Spleen (tissue), 11 donors: ENCODE data around the gene CUX1. TPM values are rescaled to one million over a fixed set of nuclear protein-coding genes. Genes with fewer than 3 reads are reported as not detected.

Experiments used
- DNase-seq: peaks from one replicate; pipeline ENCODE4 v3.0.0-alpha.2; 2020
- H3K27ac ChIP-seq, 8 donors: fragments of 200-600 bp; sonication (generic) in 7 of 8; 1 replicate in 4 of 8; 2 replicates in 4 of 8; pipeline versions ENCODE4 v1.5.0 to v1.8.0; 2016 to 2021; ENCODE audit warnings: inconsistent platforms in 4 of 8, mild to moderate bottlenecking in 4 of 8, moderate library complexity in 1 of 8
- H3K27me3 ChIP-seq, 7 donors: fragments of 200-600 bp; sonication (generic) in 6 of 7; replicated peaks in 1 of 7; 1 replicate in 4 of 7; 2 replicates in 3 of 7; pipeline versions ENCODE4 v1.5.0 to v1.8.0; 2016 to 2021; ENCODE audit warnings: inconsistent platforms in 3 of 7, mild to moderate bottlenecking in 1 of 7
- H3K36me3 ChIP-seq, 6 donors: fragments of 200-600 bp; sonication (generic) in 5 of 6; 1 replicate in 4 of 6; 2 replicates in 2 of 6; pipeline versions ENCODE4 v1.5.0 to v1.8.0; 2016 to 2021; ENCODE audit warnings: inconsistent platforms in 2 of 6
- H3K4me1 ChIP-seq, 6 donors: fragments of 200-600 bp; sonication (generic) in 5 of 6; 1 replicate in 3 of 6; 2 replicates in 3 of 6; pipeline versions ENCODE4 v1.5.0 to v1.8.0; 2016 to 2021; ENCODE audit warnings: inconsistent platforms in 3 of 6
- H3K4me3 ChIP-seq, 8 donors: fragments of 200-600 bp; sonication (generic) in 7 of 8; 1 replicate in 4 of 8; 2 replicates in 4 of 8; pipeline versions ENCODE4 v1.5.0 to v1.8.0; 2016 to 2021; ENCODE audit warnings: inconsistent platforms in 4 of 8, mild to moderate bottlenecking in 4 of 8, moderate library complexity in 2 of 8
- H3K9me3 ChIP-seq, 8 donors: fragments of 200-600 bp; sonication (generic) in 7 of 8; 1 replicate in 4 of 8; 2 replicates in 4 of 8; pipeline versions ENCODE4 v1.5.0 to v1.8.0; 2016 to 2021; ENCODE audit warnings: inconsistent platforms in 4 of 8
- CTCF ChIP-seq, 11 experiments: fragments of 200-600 bp in 7 of 11; fragments of 450-650 bp in 4 of 11; sonication (generic) in 4 of 11; IDR thresholded peaks in 8 of 11; conservative IDR thresholded peaks in 3 of 11; 1 replicate in 7 of 11; 2 replicates in 4 of 11; pipeline versions ENCODE4 v1.4.0 to v1.8.0; 2016 to 2021; ENCODE audit warnings: antibody characterized with exemption in 11 of 11, inconsistent platforms in 4 of 11, mild to moderate bottlenecking in 1 of 11
- POLR2A ChIP-seq, 3 donors: fragments of 450-650 bp; IDR thresholded peaks; one replicate each; pipeline ENCODE4 v1.5.1; 2017; ENCODE audit warnings: antibody characterized with exemption in 3 of 3, mild to moderate bottlenecking in 1 of 3
- POLR2AphosphoS5 ChIP-seq, 3 donors: sonication (generic); formaldehyde crosslinking; IDR thresholded peaks; one replicate each; pipeline ENCODE4 v1.5.1; 2017; ENCODE audit warnings: antibody characterized with exemption in 3 of 3
- WGBS, 5 donors: extraction: QIAGEN DNeasy Blood & Tissue Kit in 3 of 5; methylation state at CpG; one replicate each; pipeline versions ENCODE4 v1.1.5 to v1.1.7; 2013 to 2018; 5-methylcytosine and 5-hydroxymethylcytosine counted together
- intact Hi-C: fragments of 100-400 bp; cut with DNase I; formaldehyde crosslinking; loops from one replicate; pipeline ENCODE4 v1.15.0; 2023; ENCODE audit warnings: low total_unique reads
- polyA plus RNA-seq, 3 donors: library from polyadenylated mRNA; stranded (reverse); fragments of 200-250 nt; gene quantifications; one replicate each; pipeline ENCODE4 v1.2.1, GENCODE V29; 2013
- total RNA-seq, 7 donors: library from RNA; depleted of rRNA in 3 of 7; stranded (reverse); fragments of >200 nt in 3 of 7; fragmentation: NEBNext Ultra II Directional in 4 of 7; extraction: Animal tissue kit (Norgen Biotek cat#: 25700) in 4 of 7; gene quantifications; one replicate each; pipeline versions ENCODE4 v1.1.0 to v1.2.1, GENCODE V29; 2016 to 2021
- donor health status: healthy with polysubstance abuse.
- donor health status: DM: no; HTN: no; CAD: no; lungs with moderate emphysema.
- donor health status: DM: no; HTN: no; CAD: no.
- donor health status: Bipolar disorder and iron deficiency.
- donor health status: healthy.
- donor health status: DM: no; HTN: no; CAD: no.
- donor health status: DM: yes; HTN: yes; CAD: no.

The CUX1 gene
- total and polyA plus RNA-seq, 10 donors: 9.1 to 95.8 (median 61.9) TPM

- Histone ChIP-seq H3K36me3 (peaks cover 0 to 56% (median 4%) of the 10 kb centered on the region in 6 donors), H3K4me3 (peak overlapping the region in 4 of 8 donors; percentile 19 to 61 (median 30)), H3K27me3 (no peaks in the 10 kb centered on the region), H3K4me1 (peaks cover 24 to 92% (median 60%) of the 10 kb centered on the region in 6 donors), H3K27ac (peak overlapping the region in 7 of 8 donors; percentile 36 to 88 (median 80)), H3K9me3 (no peaks in the 10 kb centered on the region)
- intact Hi-C loops: no loop called here
- TF ChIP-seq CTCF (IDR thresholded peaks at IDR 0.05 in 8 of 11, conservative IDR thresholded peaks at IDR 0.05 in 3 of 11) (no peak), POLR2AphosphoS5 (IDR thresholded peaks at IDR 0.05) (peak; percentile 85 to 92 (median 86))
- WGBS, 5 donors: 23 to 36% (median 30%) methylated on average over 16 to 17 of the region's 17 CpGs
- peak; percentile 95 for DNase-seq
These were observed 489.7 kb downstream of the CUX1 start for GRCh38 chr7:102306916-102307677.

- no peaks in the 10 kb centered on the region for H3K27me3 ChIP-seq
- TF ChIP-seq POLR2AphosphoS5 (IDR thresholded peaks at IDR 0.05): no peak
- TF ChIP-seq POLR2A (IDR thresholded peaks at IDR 0.05): no peak
- no peak for TF ChIP-seq CTCF (IDR thresholded peaks at IDR 0.05 in 8 of 11, conservative IDR thresholded peaks at IDR 0.05 in 3 of 11)
- intact Hi-C loops: no loop called here
- WGBS, 5 donors: 93 to 97% (median 94%) methylated on average over 9 of the region's 9 CpGs
- no peak overlapping the region for H3K27ac ChIP-seq
- H3K36me3 ChIP-seq: peaks cover 0 to 72% (median 14%) of the 10 kb centered on the region in 6 donors
- H3K9me3 ChIP-seq: no peaks in the 10 kb centered on the region
- peaks cover 10 to 67% (median 36%) of the 10 kb centered on the region in 6 donors for H3K4me1 ChIP-seq
- H3K4me3 ChIP-seq: no peak overlapping the region
- DNase-seq: no peak
These were observed 493.0 kb downstream of the CUX1 start for GRCh38 chr7:102310414-102310815.

- Histone ChIP-seq H3K36me3 (peaks cover 0 to 91% (median 19%) of the 10 kb centered on the region in 6 donors), H3K27ac (peak overlapping the region in 2 of 8 donors; percentile 1 to 24), H3K27me3 (no peaks in the 10 kb centered on the region), H3K9me3 (no peaks in the 10 kb centered on the region), H3K4me3 (no peak overlapping the region), H3K4me1 (peaks cover 0 to 48% (median 18%) of the 10 kb centered on the region in 6 donors)
- intact Hi-C loops: no loop called here
- TF ChIP-seq POLR2AphosphoS5 (IDR thresholded peaks at IDR 0.05): no peak
- TF ChIP-seq POLR2A (IDR thresholded peaks at IDR 0.05): no peak
- TF ChIP-seq CTCF (IDR thresholded peaks at IDR 0.05 in 8 of 11, conservative IDR thresholded peaks at IDR 0.05 in 3 of 11): no peak
- DNase-seq: no peak
- WGBS, 5 donors: 71 to 82% (median 75%) methylated on average over 2 of the region's 2 CpGs
These were observed 494.9 kb downstream of the CUX1 start for GRCh38 chr7:102312317-102312716.

- Histone ChIP-seq H3K4me3 (no peak overlapping the region), H3K27ac (no peak overlapping the region), H3K27me3 (no peaks in the 10 kb centered on the region), H3K4me1 (peaks cover 0 to 31% (median 6%) of the 10 kb centered on the region in 6 donors), H3K36me3 (peaks cover 0 to 95% (median 19%) of the 10 kb centered on the region in 6 donors), H3K9me3 (no peaks in the 10 kb centered on the region)
- peak; percentile 68 for DNase-seq
- WGBS, 5 donors: 86 to 95% (median 91%) methylated on average over 7 to 22 of the region's 22 CpGs
- no peak for TF ChIP-seq POLR2AphosphoS5 (IDR thresholded peaks at IDR 0.05)
- no peak for TF ChIP-seq POLR2A (IDR thresholded peaks at IDR 0.05)
- no peak for TF ChIP-seq CTCF (IDR thresholded peaks at IDR 0.05 in 8 of 11, conservative IDR thresholded peaks at IDR 0.05 in 3 of 11)
- intact Hi-C loops: no loop called here
These were observed 496.8 kb downstream of the CUX1 start for GRCh38 chr7:102313997-102314780.
